CD8-positive, alpha-beta memory T cell (primary cell): Measurements from ENCODE around the gene GIT1. TPM values are rescaled to one million over a fixed set of nuclear protein-coding genes. Genes with fewer than 3 reads are reported as not detected.
A peak's percentile ranks its signal among the peaks of the same experiment; 100 is the strongest.

ENCODE experiments used
- CTCF ChIA-PET: fragments of 350-600 bp; sonication (Branson Sonifier 250); formaldehyde crosslinking; loops from one replicate; lab custom pipeline; 2021; ENCODE audit warnings: antibody characterized with exemption; lab: Charles Lee
- POLR2A ChIA-PET: fragments of 350-600 bp; sonication (Branson Sonifier 250); formaldehyde crosslinking; loops from one replicate; lab custom pipeline; 2021; ENCODE audit warnings: antibody characterized with exemption; lab: Charles Lee
- DNase-seq, 5 donors: peaks; one replicate each; pipeline versions ENCODE4 v3.0.0 to v3.0.0-alpha.2; 2020 to 2022; ENCODE audit warnings: mixed read lengths in 1 of 5
- H3K27ac ChIP-seq: one replicate; pipeline ENCODE4 v1.7.0; 2013; ENCODE audit warnings: low read depth, mild to moderate bottlenecking, low read length, moderate library complexity
- H3K27me3 ChIP-seq: 2 replicates; pipeline ENCODE4 v1.7.0; 2013; ENCODE audit warnings: low read length, mild to moderate bottlenecking; ENCODE audit not compliant: insufficient read depth, poor library complexity, severe bottlenecking
- H3K36me3 ChIP-seq: 2 replicates; pipeline ENCODE4 v1.7.0; 2013; ENCODE audit warnings: mild to moderate bottlenecking, low read length, moderate library complexity; ENCODE audit not compliant: insufficient read depth
- H3K4me1 ChIP-seq: 2 replicates; pipeline ENCODE4 v1.7.0; 2013; ENCODE audit warnings: mild to moderate bottlenecking, low read length, moderate library complexity; ENCODE audit not compliant: insufficient read depth
- H3K4me3 ChIP-seq: 2 replicates; pipeline ENCODE4 v1.7.0; 2013; ENCODE audit warnings: mild to moderate bottlenecking, low read length
- H3K9me3 ChIP-seq: 2 replicates; pipeline ENCODE4 v1.7.0; 2013; ENCODE audit warnings: mild to moderate bottlenecking, low read length
- H3K27ac Mint-ChIP-seq, 8 donors: one replicate each; pipeline ENCODE4 v1.8.0; 2020 to 2021; ENCODE audit warnings: mixed read lengths in 8 of 8, mild to moderate bottlenecking in 6 of 8, inconsistent platforms in 3 of 8, moderate library complexity in 3 of 8
- H3K27me3 Mint-ChIP-seq, 2 donors: one replicate each; pipeline ENCODE4 v1.8.0; 2020 to 2021; ENCODE audit warnings: mixed read lengths in 2 of 2, mild to moderate bottlenecking in 1 of 2, moderate library complexity in 1 of 2
- H3K36me3 Mint-ChIP-seq, 3 donors: one replicate each; pipeline ENCODE4 v1.8.0; 2020 to 2021; ENCODE audit warnings: mixed read lengths in 3 of 3, inconsistent platforms in 1 of 3, mild to moderate bottlenecking in 1 of 3
- H3K4me1 Mint-ChIP-seq, 3 donors: one replicate each; pipeline ENCODE4 v1.8.0; 2020 to 2021; ENCODE audit warnings: mixed read lengths in 3 of 3, inconsistent platforms in 1 of 3, mild to moderate bottlenecking in 1 of 3
- H3K4me3 Mint-ChIP-seq, 7 donors: one replicate each; pipeline ENCODE4 v1.8.0; 2020 to 2021; ENCODE audit warnings: mixed read lengths in 7 of 7, mild to moderate bottlenecking in 6 of 7, moderate library complexity in 4 of 7, inconsistent platforms in 2 of 7
- H3K9me3 Mint-ChIP-seq, 5 donors: one replicate each; pipeline ENCODE4 v1.8.0; 2020 to 2022; ENCODE audit warnings: mixed read lengths in 5 of 5, mild to moderate bottlenecking in 3 of 5, moderate library complexity in 2 of 5, inconsistent platforms in 1 of 5
- polyA plus RNA-seq: library from polyadenylated mRNA; unstranded; fragments of 300-500 nt; fragmentation: Illumina TruSeq; gene quantifications from one replicate; pipeline ENCODE4 v1.2.3, GENCODE V29; 2021
- total RNA-seq, 2 experiments: library from RNA; stranded (reverse); gene quantifications; one replicate each; pipeline ENCODE4 v1.2.3, GENCODE V29; 2021

The GIT1 gene
- total and polyA plus RNA-seq, 3 experiments from 2014 or later, result 25.7 to 69.8 (median 69.7) TPM

DNA sequence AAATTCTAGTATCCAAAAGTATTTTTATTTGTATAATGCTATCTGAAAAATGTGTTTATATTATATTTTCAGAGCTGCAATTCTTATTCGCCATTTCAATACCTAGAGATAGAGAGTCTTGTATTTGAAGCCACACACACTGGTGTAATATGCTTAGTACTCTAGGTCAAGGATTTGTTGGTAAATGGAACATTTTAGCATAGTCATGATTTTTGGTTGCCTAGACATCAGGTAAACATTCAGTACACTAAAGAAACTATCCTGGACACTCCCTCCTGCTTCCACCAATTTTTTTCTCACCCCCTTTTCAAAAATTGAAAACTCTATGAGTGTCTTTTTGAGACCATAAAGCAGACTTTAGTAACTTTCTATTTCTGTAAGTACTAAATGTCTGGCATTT is 43.4 kb downstream of the GIT1 start:
- H3K4me1 ChIP-seq, result peaks cover 4% of the 10 kb centered on the region
- CTCF ChIA-PET, result interaction anchor here (0.7 to 0.9 kb wide), 2 partner anchors 9 to 176 kb away, joined by 3 to 6 read pairs; no protein-coding TSS in a partner anchor
- Mint-ChIP-seq H3K36me3 (peaks cover 10 to 40% (median 11%) of the 10 kb centered on the region in 3 donors), H3K27me3 (no peaks in the 10 kb centered on the region), H3K4me1 (peaks cover 15 to 23% (median 22%) of the 10 kb centered on the region in 3 donors), H3K4me3 (no peak overlapping the region), H3K9me3 (no peaks in the 10 kb centered on the region), H3K27ac (no peak overlapping the region)
- H3K36me3 ChIP-seq, result peaks cover 20% of the 10 kb centered on the region
- H3K27me3 ChIP-seq, result no peaks in the 10 kb centered on the region
- H3K9me3 ChIP-seq, result no peaks in the 10 kb centered on the region
- POLR2A ChIA-PET, result no interaction called here
- DNase-seq, result no peak
- no peak overlapping the region for H3K27ac ChIP-seq
- H3K4me3 ChIP-seq, result no peak overlapping the region

DNA sequence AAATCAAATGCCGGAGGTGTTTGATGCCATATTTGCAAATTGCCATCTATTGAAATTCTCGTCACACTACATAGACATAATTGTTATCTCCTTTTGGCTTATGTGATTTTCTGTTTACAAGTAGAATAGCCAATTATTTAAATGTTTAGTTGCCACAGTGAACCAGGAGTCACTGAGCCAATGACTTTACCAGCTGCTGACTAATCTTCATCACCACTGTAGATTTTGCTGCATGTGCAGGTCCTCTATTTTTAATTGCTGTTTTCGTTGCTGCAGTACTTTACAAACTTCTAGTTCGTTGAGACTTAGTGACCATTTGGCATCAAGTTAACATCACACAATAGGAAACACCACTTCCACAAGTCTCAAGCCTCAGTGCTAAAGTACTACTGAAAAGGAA is 45.4 kb downstream of the GIT1 start:
- no peaks in the 10 kb centered on the region for H3K9me3 Mint-ChIP-seq
- ChIA-PET CTCF (no interaction called here), POLR2A (no interaction called here)
- H3K36me3 Mint-ChIP-seq, result peaks cover 11 to 53% (median 12%) of the 10 kb centered on the region in 3 donors
- H3K4me1 Mint-ChIP-seq, result peaks cover 11 to 18% (median 15%) of the 10 kb centered on the region in 3 donors
- H3K27ac Mint-ChIP-seq, result no peak overlapping the region
- no peak overlapping the region for H3K4me3 ChIP-seq
- H3K4me1 ChIP-seq, result peaks cover 2% of the 10 kb centered on the region
- H3K36me3 ChIP-seq, result peaks cover 20% of the 10 kb centered on the region
- H3K27me3 Mint-ChIP-seq, result no peaks in the 10 kb centered on the region
- no peaks in the 10 kb centered on the region for H3K27me3 ChIP-seq
- no peak for DNase-seq
- no peaks in the 10 kb centered on the region for H3K9me3 ChIP-seq
- no peak overlapping the region for H3K27ac ChIP-seq
- no peak overlapping the region for H3K4me3 Mint-ChIP-seq

DNA sequence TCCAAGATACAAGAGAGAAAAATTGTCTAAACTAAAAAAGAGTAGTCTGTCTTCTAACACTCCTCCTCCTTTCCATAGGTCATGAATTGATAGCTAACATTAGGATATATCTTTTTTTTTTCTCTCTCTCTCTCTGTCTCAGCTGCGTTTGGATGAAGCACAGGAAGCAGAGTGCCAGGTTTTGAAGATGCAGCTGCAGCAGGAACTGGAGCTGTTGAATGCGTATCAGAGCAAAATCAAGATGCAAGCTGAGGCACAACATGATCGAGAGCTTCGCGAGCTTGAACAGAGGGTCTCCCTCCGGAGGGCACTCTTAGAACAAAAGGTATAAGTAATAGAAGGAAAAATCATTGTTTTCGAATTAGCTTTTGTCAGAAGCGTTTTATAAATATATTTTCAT is 55.5 kb downstream of the GIT1 start:
- H3K27me3 ChIP-seq, result no peaks in the 10 kb centered on the region
- Mint-ChIP-seq H3K4me3 (no peak overlapping the region), H3K36me3 (peaks cover 4 to 60% (median 10%) of the 10 kb centered on the region in 3 donors), H3K4me1 (no peaks in the 10 kb centered on the region), H3K27me3 (no peaks in the 10 kb centered on the region), H3K9me3 (no peaks in the 10 kb centered on the region), H3K27ac (peak overlapping the region in 2 of 8 donors; percentile 33 to 36)
- ChIA-PET CTCF (interaction anchor here (0.9 to 1.8 kb wide), 3 partner anchors 12 to 385 kb away, joined by 3 to 14 read pairs (median 4); no protein-coding TSS in a partner anchor), POLR2A (interaction anchor here (0.6 kb wide), 1 partner anchor 20 kb away, joined by 5 read pairs; no protein-coding TSS in a partner anchor)
- H3K4me1 ChIP-seq, result no peaks in the 10 kb centered on the region
- no peaks in the 10 kb centered on the region for H3K9me3 ChIP-seq
- H3K4me3 ChIP-seq, result no peak overlapping the region
- no peak for DNase-seq
- H3K27ac ChIP-seq, result no peak overlapping the region
- peaks cover 12% of the 10 kb centered on the region for H3K36me3 ChIP-seq

GRCh38 chr17:29526322-29526721 is 63.1 kb downstream of the GIT1 start:
- Mint-ChIP-seq H3K27ac (peak overlapping the region in 2 of 8 donors; percentile 54 to 57), H3K4me1 (no peaks in the 10 kb centered on the region), H3K36me3 (peaks cover 0 to 70% (median 5%) of the 10 kb centered on the region in 3 donors), H3K27me3 (no peaks in the 10 kb centered on the region), H3K9me3 (no peaks in the 10 kb centered on the region), H3K4me3 (no peak overlapping the region)
- CTCF ChIA-PET, result no interaction called here
- Histone ChIP-seq H3K27ac (no peak overlapping the region), H3K4me3 (no peak overlapping the region), H3K4me1 (no peaks in the 10 kb centered on the region), H3K36me3 (peaks cover 9% of the 10 kb centered on the region), H3K9me3 (no peaks in the 10 kb centered on the region), H3K27me3 (no peaks in the 10 kb centered on the region)
- no peak for DNase-seq
- POLR2A ChIA-PET, result no interaction called here

GRCh38 chr17:29524692-29525091 is 64.8 kb downstream of the GIT1 start:
- Histone ChIP-seq H3K36me3 (peaks cover 5% of the 10 kb centered on the region), H3K9me3 (no peaks in the 10 kb centered on the region), H3K27ac (no peak overlapping the region), H3K27me3 (no peaks in the 10 kb centered on the region), H3K4me1 (no peaks in the 10 kb centered on the region), H3K4me3 (no peak overlapping the region)
- CTCF ChIA-PET, result interaction anchor here (1.4 kb wide), 1 partner anchor 67 kb away, joined by 3 read pairs; no protein-coding TSS in a partner anchor
- no peaks in the 10 kb centered on the region for H3K4me1 Mint-ChIP-seq
- H3K9me3 Mint-ChIP-seq, result no peaks in the 10 kb centered on the region
- H3K4me3 Mint-ChIP-seq, result no peak overlapping the region
- peak overlapping the region in 2 of 8 donors; percentile 32 to 56 for H3K27ac Mint-ChIP-seq
- no peaks in the 10 kb centered on the region for H3K27me3 Mint-ChIP-seq
- no peak for DNase-seq
- POLR2A ChIA-PET, result no interaction called here
- peaks cover 0 to 67% (median 6%) of the 10 kb centered on the region in 3 donors for H3K36me3 Mint-ChIP-seq

Other genes with a start within 250 kb of the GIT1 start
- 10 to 100 TPM; 41.9 to 42.1 TPM for gene TAOK1, start 199.3 kb downstream of the GIT1 start, total RNA-seq
- gene TAOK1, start 199.3 kb downstream of the GIT1 start, polyA plus RNA-seq, result 3.8 TPM
- gene ABHD15, start 22.6 kb downstream of the GIT1 start, total RNA-seq, result 10 to 100 TPM; 18.3 to 19.3 TPM
- gene ABHD15, start 22.6 kb downstream of the GIT1 start, polyA plus RNA-seq, result 22.6 TPM
- gene TP53I13, start 20.9 kb downstream of the GIT1 start, total RNA-seq, result 10 to 100 TPM; 71.3 to 75.5 TPM
- gene TP53I13, start 20.9 kb downstream of the GIT1 start, polyA plus RNA-seq, result 33.1 TPM
- gene ANKRD13B, start 3.5 kb upstream of the GIT1 start, total RNA-seq, result 10 to 100 TPM; 20.8 to 21.8 TPM
- gene ANKRD13B, start 3.5 kb upstream of the GIT1 start, polyA plus RNA-seq, result 0.35 TPM
- gene CORO6, start 33.3 kb upstream of the GIT1 start, total RNA-seq, result 1 to 10 TPM; 2.5 to 2.9 TPM
- 0.17 TPM for gene CORO6, start 33.3 kb upstream of the GIT1 start, polyA plus RNA-seq